HepG2 (cell line): Measurements from ENCODE around the gene L3MBTL3. TPM values are rescaled to one million over a fixed set of nuclear protein-coding genes. Genes with fewer than 3 reads are reported as not detected.
A peak's percentile ranks its signal among the peaks of the same experiment; 100 is the strongest.

Source experiments
- AGO1 ChIP-seq: fragments of 200-400 bp; formaldehyde crosslinking; IDR thresholded peaks from 2 replicates; pipeline ENCODE4 v1.6.1; 2017; ENCODE audit warnings: mild to moderate bottlenecking, low read depth, low read length, moderate library complexity; ENCODE audit not compliant: poor library complexity, severe bottlenecking
- CHCHD3 ChIP-seq: sonication (generic); formaldehyde crosslinking; IDR thresholded peaks from 2 replicates; pipeline ENCODE4 v1.8.0; 2022; ENCODE audit warnings: mild to moderate bottlenecking, missing genetic modification reagents, moderate library complexity
- DR1 ChIP-seq: sonication (generic); formaldehyde crosslinking; IDR thresholded peaks from 2 replicates; pipeline ENCODE4 v1.8.0; 2021; ENCODE audit warnings: mild to moderate bottlenecking, missing genetic modification reagents, inconsistent platforms
- EP300 ChIP-seq, 3 experiments: sonication (generic) in 1 of 3; formaldehyde crosslinking in 1 of 3; IDR thresholded peaks; 2 replicates each; pipeline versions ENCODE4 v1.5.1 to v1.6.1; 2011 to 2020; ENCODE audit warnings: low read depth in 2 of 3, low read length in 2 of 3, borderline replicate concordance in 1 of 3, improper control_type of control experiment in 1 of 3, mild to moderate bottlenecking in 1 of 3, missing genetic modification reagents in 1 of 3, moderate library complexity in 1 of 3
- FOXM1 ChIP-seq: sonication (generic); formaldehyde crosslinking; IDR thresholded peaks from 2 replicates; pipeline ENCODE4 v1.5.0; 2020; ENCODE audit warnings: missing genetic modification reagents
- HNRNPUL1 ChIP-seq: fragments of 200-400 bp; formaldehyde crosslinking; IDR thresholded peaks from 2 replicates; pipeline ENCODE4 v1.6.1; 2017; ENCODE audit warnings: low read depth, mild to moderate bottlenecking, low read length, moderate library complexity
- JUN ChIP-seq: sonication (generic); formaldehyde crosslinking; IDR thresholded peaks from 2 replicates; pipeline ENCODE4 v1.4.0; 2020; ENCODE audit warnings: mild to moderate bottlenecking, missing genetic modification reagents
- KDM1A ChIP-seq: IDR thresholded peaks from 2 replicates; pipeline ENCODE4 v1.6.1; 2016; ENCODE audit warnings: missing compliant biosample characterization
- KLF6 ChIP-seq: IDR thresholded peaks from 2 replicates; pipeline ENCODE4 v1.8.0; 2016; ENCODE audit warnings: missing biosample characterization, missing genetic modification reagents
- MXD4 ChIP-seq: IDR thresholded peaks from 2 replicates; pipeline ENCODE4 v1.6.1; 2016; ENCODE audit warnings: mild to moderate bottlenecking, missing biosample characterization, missing genetic modification reagents
- TAF15 ChIP-seq: fragments of 200-400 bp; formaldehyde crosslinking; IDR thresholded peaks from one replicate; pipeline ENCODE4 v1.6.1; 2018; ENCODE audit warnings: mild to moderate bottlenecking, low read depth, low read length; ENCODE audit not compliant: poor library complexity, severe bottlenecking
- THAP11 ChIP-seq: IDR thresholded peaks from 2 replicates; pipeline ENCODE4 v1.6.1; 2016; ENCODE audit warnings: missing biosample characterization, missing genetic modification reagents
- TSC22D2 ChIP-seq: sonication (generic); formaldehyde crosslinking; IDR thresholded peaks from 2 replicates; pipeline ENCODE4 v1.5.1; 2020; ENCODE audit warnings: missing genetic modification reagents, mild to moderate bottlenecking, borderline replicate concordance
- U2AF1 ChIP-seq: fragments of 200-400 bp; formaldehyde crosslinking; optimal IDR thresholded peaks from 2 replicates; pipeline ENCODE3; 2017; ENCODE audit warnings: mild to moderate bottlenecking, low read depth, low read length
- ZBTB1 ChIP-seq: sonication (generic); formaldehyde crosslinking; IDR thresholded peaks from 2 replicates; pipeline ENCODE4 v1.4.0; 2020; ENCODE audit warnings: missing genetic modification reagents, borderline replicate concordance
- ZFY ChIP-seq: sonication (generic); formaldehyde crosslinking; IDR thresholded peaks from 2 replicates; pipeline ENCODE4 v1.4.0; 2020; ENCODE audit warnings: missing genetic modification reagents
- ZNF136 ChIP-seq: sonication (generic); formaldehyde crosslinking; IDR thresholded peaks from 2 replicates; pipeline ENCODE4 v1.8.1; 2022; ENCODE audit warnings: low read depth, mild to moderate bottlenecking, moderate library complexity, missing genetic modification reagents
- ZNF713 ChIP-seq: sonication (generic); formaldehyde crosslinking; IDR thresholded peaks from 2 replicates; pipeline ENCODE4 v1.4.0; 2020; ENCODE audit warnings: mild to moderate bottlenecking, missing genetic modification reagents
- ZSCAN20 ChIP-seq: sonication (generic); formaldehyde crosslinking; IDR thresholded peaks from 2 replicates; pipeline ENCODE4 v1.4.0; 2020; ENCODE audit warnings: missing genetic modification reagents, mild to moderate bottlenecking, borderline replicate concordance
- polyA plus RNA-seq, 8 experiments: library from polyadenylated mRNA; depleted of rRNA in 3 of 8; stranded (reverse) in 7 of 8; unstranded in 1 of 8; fragments of >200 nt; fragmentation: Illumina TruSeq in 4 of 8; extraction: Trizol in 4 of 8; gene quantifications; 2 replicates each; pipeline versions ENCODE4 v1.2.1 to v1.2.3, GENCODE V29; 2011 to 2016; ENCODE audit warnings: low read depth in 4 of 8, missing spikeins in 1 of 8, mixed read lengths in 1 of 8; ENCODE audit not compliant: insufficient read depth in 1 of 8
- total RNA-seq, 5 experiments: library from RNA; depleted of rRNA; stranded (reverse); fragments of >200 nt; fragmentation: Illumina TruSeq; extraction: Trizol; gene quantifications; 2 replicates each; pipeline ENCODE4 v1.2.3, GENCODE V29; 2016; ENCODE audit warnings: low read depth in 1 of 5
- TF ChIP-seq, protein P1 (sequence below): sonication (generic); formaldehyde crosslinking; IDR thresholded peaks from 2 replicates; pipeline ENCODE4 v1.4.0; 2020; ENCODE audit warnings: missing genetic modification reagents
- TF ChIP-seq, protein P2 (sequence below): sonication (generic); formaldehyde crosslinking; IDR thresholded peaks from 2 replicates; pipeline ENCODE4 v1.5.0; 2020; ENCODE audit warnings: mild to moderate bottlenecking, low read depth, missing genetic modification reagents, borderline replicate concordance
- TF ChIP-seq, protein P3 (sequence below): sonication (generic); formaldehyde crosslinking; IDR thresholded peaks from 2 replicates; pipeline ENCODE4 v1.5.0; 2020; ENCODE audit warnings: missing genetic modification reagents, mild to moderate bottlenecking, borderline replicate concordance
- TF ChIP-seq, protein P4 (sequence below): sonication (generic); formaldehyde crosslinking; IDR thresholded peaks from 2 replicates; pipeline ENCODE4 v1.8.0; 2022; ENCODE audit warnings: mild to moderate bottlenecking, missing genetic modification reagents, moderate library complexity
- TF ChIP-seq, protein P5 (sequence below): sonication (generic); formaldehyde crosslinking; conservative IDR thresholded peaks from 2 replicates; pipeline ENCODE4 v1.4.0; 2020; ENCODE audit warnings: missing genetic modification reagents

The L3MBTL3 gene
- total and polyA plus RNA-seq, 2 of the 13 experiments (the other 11 are each of a cell fraction or from before 2014, with no cell fraction given) = 1.5 to 2.5 TPM

DNA sequence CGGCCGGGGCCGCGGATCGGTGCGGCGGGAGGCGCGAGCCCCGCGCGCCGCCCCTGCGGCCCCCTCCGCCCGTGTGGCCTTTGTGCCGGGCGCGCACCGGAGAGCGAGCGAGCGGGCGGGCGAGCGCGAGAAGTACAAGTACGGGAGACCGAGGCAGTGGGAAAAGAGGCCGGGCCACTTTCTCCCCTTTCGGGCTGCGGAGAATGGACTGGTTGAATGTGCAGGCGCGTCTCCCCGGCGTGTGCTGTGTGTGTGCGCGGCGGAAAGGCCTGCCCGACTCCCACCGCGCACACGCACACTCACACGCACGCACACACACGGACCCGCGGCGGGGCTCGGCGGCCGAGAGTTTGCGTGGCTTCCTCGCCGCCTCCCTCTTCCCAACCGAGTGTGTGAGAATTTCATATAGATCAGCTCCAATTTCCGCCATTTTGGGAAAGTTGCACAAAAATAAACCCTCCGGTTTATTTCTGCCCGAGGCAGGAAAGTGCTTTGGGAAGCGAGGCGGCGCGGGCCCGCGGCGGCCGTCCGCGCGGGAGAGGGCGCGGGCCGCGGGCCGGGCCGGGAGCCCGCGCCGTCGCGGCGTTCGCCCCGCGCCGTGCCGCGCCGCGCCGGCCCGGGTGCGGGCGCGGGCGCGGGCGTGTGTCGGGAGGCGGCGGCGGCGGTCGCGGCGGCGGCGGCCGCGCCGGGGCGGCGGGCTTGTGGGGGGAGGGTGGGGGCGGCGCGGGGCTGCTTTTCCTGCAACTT is 1.1 kb downstream of the L3MBTL3 start (continued):
- TF ChIP-seq, protein P1, sequence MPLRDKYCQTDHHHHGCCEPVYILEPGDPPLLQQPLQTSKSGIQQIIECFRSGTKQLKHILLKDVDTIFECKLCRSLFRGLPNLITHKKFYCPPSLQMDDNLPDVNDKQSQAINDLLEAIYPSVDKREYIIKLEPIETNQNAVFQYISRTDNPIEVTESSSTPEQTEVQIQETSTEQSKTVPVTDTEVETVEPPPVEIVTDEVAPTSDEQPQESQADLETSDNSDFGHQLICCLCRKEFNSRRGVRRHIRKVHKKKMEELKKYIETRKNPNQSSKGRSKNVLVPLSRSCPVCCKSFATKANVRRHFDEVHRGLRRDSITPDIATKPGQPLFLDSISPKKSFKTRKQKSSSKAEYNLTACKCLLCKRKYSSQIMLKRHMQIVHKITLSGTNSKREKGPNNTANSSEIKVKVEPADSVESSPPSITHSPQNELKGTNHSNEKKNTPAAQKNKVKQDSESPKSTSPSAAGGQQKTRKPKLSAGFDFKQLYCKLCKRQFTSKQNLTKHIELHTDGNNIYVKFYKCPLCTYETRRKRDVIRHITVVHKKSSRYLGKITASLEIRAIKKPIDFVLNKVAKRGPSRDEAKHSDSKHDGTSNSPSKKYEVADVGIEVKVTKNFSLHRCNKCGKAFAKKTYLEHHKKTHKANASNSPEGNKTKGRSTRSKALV (CRISPR knock-in tag) = peak; percentile 76
- TF ChIP-seq ZFY (CRISPR knock-in tag) = peak; percentile 64
- TF ChIP-seq, protein P2, sequence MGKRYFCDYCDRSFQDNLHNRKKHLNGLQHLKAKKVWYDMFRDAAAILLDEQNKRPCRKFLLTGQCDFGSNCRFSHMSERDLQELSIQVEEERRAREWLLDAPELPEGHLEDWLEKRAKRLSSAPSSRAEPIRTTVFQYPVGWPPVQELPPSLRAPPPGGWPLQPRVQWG (CRISPR knock-in tag) = no peak
- TF ChIP-seq ZBTB1 (CRISPR knock-in tag) = peak; percentile 39; the same call in 1 of the 2 replicates
- no peak for TF ChIP-seq FOXM1 (CRISPR knock-in tag)
- TF ChIP-seq ZSCAN20 (CRISPR knock-in tag) = no peak
- no peak for TF ChIP-seq U2AF1
- TF ChIP-seq KDM1A = no peak
- no peak for TF ChIP-seq MXD4 (CRISPR knock-in tag)
- no peak for TF ChIP-seq TAF15
- TF ChIP-seq ZNF713 = no peak
- TF ChIP-seq HNRNPUL1 = no peak
- no peak for TF ChIP-seq EP300 (IDR thresholded peaks at IDR 0.05; ENCODE audit: low read depth in 2 of 2, low read length in 2 of 2)
- no peak for TF ChIP-seq EP300 (CRISPR knock-in tag; IDR thresholded peaks at IDR 0.05; ENCODE audit: borderline replicate concordance)
- TF ChIP-seq THAP11 = no peak
- TF ChIP-seq DR1 (CRISPR knock-in tag) = 0 out of 2 replicates have a peak, but pooled peaks have one; percentile 15
- no peak for TF ChIP-seq JUN
- no peak for TF ChIP-seq TSC22D2 (CRISPR knock-in tag)
- no peak for TF ChIP-seq KLF6 (CRISPR knock-in tag)
- TF ChIP-seq, protein P3, sequence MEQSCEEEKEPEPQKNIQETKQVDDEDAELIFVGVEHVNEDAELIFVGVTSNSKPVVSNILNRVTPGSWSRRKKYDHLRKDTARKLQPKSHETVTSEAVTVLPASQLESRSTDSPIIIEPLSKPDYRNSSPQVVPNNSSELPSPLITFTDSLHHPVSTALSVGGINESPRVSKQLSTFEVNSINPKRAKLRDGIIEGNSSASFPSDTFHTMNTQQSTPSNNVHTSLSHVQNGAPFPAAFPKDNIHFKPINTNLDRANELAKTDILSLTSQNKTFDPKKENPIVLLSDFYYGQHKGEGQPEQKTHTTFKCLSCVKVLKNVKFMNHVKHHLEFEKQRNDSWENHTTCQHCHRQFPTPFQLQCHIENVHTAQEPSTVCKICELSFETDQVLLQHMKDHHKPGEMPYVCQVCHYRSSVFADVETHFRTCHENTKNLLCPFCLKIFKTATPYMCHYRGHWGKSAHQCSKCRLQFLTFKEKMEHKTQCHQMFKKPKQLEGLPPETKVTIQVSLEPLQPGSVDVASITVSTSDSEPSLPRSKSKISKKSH (CRISPR knock-in tag) = no peak
- TF ChIP-seq AGO1 = no peak
- TF ChIP-seq, protein P4, sequence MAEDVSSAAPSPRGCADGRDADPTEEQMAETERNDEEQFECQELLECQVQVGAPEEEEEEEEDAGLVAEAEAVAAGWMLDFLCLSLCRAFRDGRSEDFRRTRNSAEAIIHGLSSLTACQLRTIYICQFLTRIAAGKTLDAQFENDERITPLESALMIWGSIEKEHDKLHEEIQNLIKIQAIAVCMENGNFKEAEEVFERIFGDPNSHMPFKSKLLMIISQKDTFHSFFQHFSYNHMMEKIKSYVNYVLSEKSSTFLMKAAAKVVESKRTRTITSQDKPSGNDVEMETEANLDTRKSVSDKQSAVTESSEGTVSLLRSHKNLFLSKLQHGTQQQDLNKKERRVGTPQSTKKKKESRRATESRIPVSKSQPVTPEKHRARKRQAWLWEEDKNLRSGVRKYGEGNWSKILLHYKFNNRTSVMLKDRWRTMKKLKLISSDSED (CRISPR knock-in tag) = no peak
- TF ChIP-seq CHCHD3 (CRISPR knock-in tag) = 0 out of 2 replicates have a peak, but pooled peaks have one; percentile 45
- no peak for TF ChIP-seq ZNF136 (CRISPR knock-in tag)
- TF ChIP-seq, protein P5, sequence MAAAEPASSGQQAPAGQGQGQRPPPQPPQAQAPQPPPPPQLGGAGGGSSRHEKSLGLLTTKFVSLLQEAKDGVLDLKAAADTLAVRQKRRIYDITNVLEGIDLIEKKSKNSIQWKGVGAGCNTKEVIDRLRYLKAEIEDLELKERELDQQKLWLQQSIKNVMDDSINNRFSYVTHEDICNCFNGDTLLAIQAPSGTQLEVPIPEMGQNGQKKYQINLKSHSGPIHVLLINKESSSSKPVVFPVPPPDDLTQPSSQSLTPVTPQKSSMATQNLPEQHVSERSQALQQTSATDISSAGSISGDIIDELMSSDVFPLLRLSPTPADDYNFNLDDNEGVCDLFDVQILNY = no peak
